NOMO-1 (cell line): ENCODE data around the gene ASIC3.

ENCODE experiments used
- DNase-seq, 2 experiments: peaks; one replicate each; lab custom pipeline; 2025; ENCODE audit not compliant: unreplicated experiment in 2 of 2; lab: John Stamatoyannopoulos, UW

The ASIC3 gene

GRCh38 chr7:151056666-151057505 lies 8.6 kb downstream of the ASIC3 start:
- no peak for DNase-seq

- no peak for DNase-seq
These were observed 9.2 kb downstream of the ASIC3 start, which contains the start of gene CDK5 for GRCh38 chr7:151057506-151057988. TSS of gene CDK5 (minus strand) at chr7:151057897. CDS start at chr7:151057848, 49 bp downstream.

- peak; percentile 89 to 92 for DNase-seq
These were observed 9.9 kb downstream of the ASIC3 start for GRCh38 chr7:151057989-151058780.

- no peak for DNase-seq
These were observed 10.5 kb downstream of the ASIC3 start for GRCh38 chr7:151058781-151059366.

GRCh38 chr7:151059367-151060112 lies 11.2 kb downstream of the ASIC3 start, which contains the start of gene SLC4A2:
TSS of gene SLC4A2 (plus strand) at chr7:151059589. CDS start at chr7:151061988, 2,399 bp downstream.
- peak; percentile 18 to 37 for DNase-seq

- no peak for DNase-seq
These were observed 11.7 kb downstream of the ASIC3 start for GRCh38 chr7:151060113-151060415.

- no peak for DNase-seq
These were observed 12.3 kb downstream of the ASIC3 start for GRCh38 chr7:151060416-151061212.

GRCh38 chr7:151061213-151062110 lies 13.1 kb downstream of the ASIC3 start:
- no peak for DNase-seq

- DNase-seq: no peak
These were observed 13.7 kb downstream of the ASIC3 start for GRCh38 chr7:151062111-151062398.

- no peak for DNase-seq
These were observed 14.3 kb downstream of the ASIC3 start for GRCh38 chr7:151062399-151063211.

- DNase-seq: no peak
These were observed 14.9 kb downstream of the ASIC3 start for GRCh38 chr7:151063212-151063561.

- no peak for DNase-seq
These were observed 16.1 kb downstream of the ASIC3 start for GRCh38 chr7:151064454-151064853.

GRCh38 chr7:151064993-151065392 lies 16.7 kb downstream of the ASIC3 start:
- no peak for DNase-seq

GRCh38 chr7:151065516-151065915 lies 17.2 kb downstream of the ASIC3 start:
- DNase-seq: no peak

GRCh38 chr7:151066273-151066974 lies 18.1 kb downstream of the ASIC3 start:
- DNase-seq: no peak

- DNase-seq: no peak
These were observed 19.9 kb downstream of the ASIC3 start for GRCh38 chr7:151068069-151068773.
